GM12878 (cell line): ENCODE data around the gene NFYC. TPM values are rescaled to one million over a fixed set of nuclear protein-coding genes. Genes with fewer than 3 reads are reported as not detected.

ENCODE experiments used
- ATAC-seq: fragments of 200-7000 bp; cut with Tn5 transposase; 3 replicates; pipeline ENCODE4 v1.9.1; 2020; ENCODE audit warnings: mild to moderate bottlenecking, moderate library complexity
- BruUV-seq: library from RNA; stranded (reverse); fragments of 400-500 nt; replicated peaks from 2 replicates; lab custom pipeline; 2021; lab: Mats Ljungman, UMichigan
- CTCF ChIA-PET: fragments of 300-600 bp; sonication (Branson Sonifier 250); formaldehyde crosslinking; extraction: SDS; loops from one replicate; lab custom pipeline; 2021; ENCODE audit warnings: inconsistent platforms; lab: Yijun Ruan, JAX
- POLR2A ChIA-PET: fragments of 350-600 bp; formaldehyde crosslinking; extraction: SDS; loops from one replicate; lab custom pipeline; 2021; ENCODE audit warnings: inconsistent platforms; lab: Charles Lee
- RAD21 ChIA-PET: fragments of 300-600 bp; sonication (Branson Sonifier 250); formaldehyde crosslinking; loops from one replicate; lab custom pipeline; 2023; ENCODE audit warnings: antibody characterized with exemption; ENCODE audit not compliant: unreplicated experiment; lab: Charles Lee
- SMC1A ChIA-PET: fragments of 300-600 bp; sonication (Branson Sonifier 250); formaldehyde crosslinking; loops from one replicate; lab custom pipeline; 2023; ENCODE audit not compliant: unreplicated experiment, uncharacterized antibody; lab: Charles Lee
- DNase-seq: peaks from one replicate; pipeline ENCODE4 v3.0.0-alpha.2; 2011; ENCODE audit warnings: low read depth, low spot score
- FAIRE-seq: peaks from 3 replicates; lab custom pipeline; 2011; peaks lifted over from hg19 to GRCh38; lab: Jason Lieb, UNC
- H2AFZ ChIP-seq: 2 replicates; pipeline ENCODE4 v1.6.0; 2011; ENCODE audit warnings: low read depth, low read length, control low read depth; ENCODE audit not compliant: control insufficient read depth
- H3K27ac ChIP-seq: 2 replicates; pipeline ENCODE4 v1.5.1; 2011; ENCODE audit warnings: control low read depth; ENCODE audit not compliant: control insufficient read depth, insufficient read depth
- H3K27me3 ChIP-seq, 2 experiments: replicated peaks in 1 of 2; 2 replicates each; pipeline versions ENCODE4 v1.6.0 to v1.6.1; 2011; ENCODE audit warnings: low read length in 1 of 2; ENCODE audit not compliant: control insufficient read depth in 2 of 2, insufficient read depth in 2 of 2
- H3K36me3 ChIP-seq, 2 experiments: 2 replicates each; pipeline ENCODE4 v1.5.1; 2011; ENCODE audit warnings: low read length in 1 of 2; ENCODE audit not compliant: control insufficient read depth in 2 of 2, insufficient read depth in 2 of 2
- H3K4me1 ChIP-seq: 2 replicates; pipeline ENCODE4 v1.6.1; 2011; ENCODE audit warnings: mild to moderate bottlenecking, low read length, moderate library complexity, mixed read lengths; ENCODE audit not compliant: control insufficient read depth, insufficient read depth
- H3K4me2 ChIP-seq: 2 replicates; pipeline ENCODE4 v1.6.0; 2011; ENCODE audit warnings: control low read depth; ENCODE audit not compliant: control insufficient read depth, insufficient read depth
- H3K4me3 ChIP-seq: fragments of 200-600 bp; sonication (generic); 2 replicates; pipeline ENCODE4 v1.5.1; 2016
- H3K79me2 ChIP-seq: 2 replicates; pipeline ENCODE4 v1.6.0; 2011; ENCODE audit warnings: low read length; ENCODE audit not compliant: control insufficient read depth, insufficient read depth
- H3K9ac ChIP-seq: 2 replicates; pipeline ENCODE4 v1.8.0; 2011; ENCODE audit warnings: low read length, control low read depth, mixed read lengths; ENCODE audit not compliant: control insufficient read depth, insufficient read depth
- H3K9me3 ChIP-seq: replicated peaks from 3 replicates; pipeline ENCODE4 v1.5.1; 2011; ENCODE audit warnings: mild to moderate bottlenecking, low read length; ENCODE audit not compliant: control insufficient read depth, insufficient read depth
- H4K20me1 ChIP-seq: 2 replicates; pipeline ENCODE4 v1.6.0; 2011; ENCODE audit not compliant: control insufficient read depth, insufficient read depth
- BRCA1 ChIP-seq: IDR thresholded peaks from 2 replicates; pipeline ENCODE4 v1.6.1; 2011; ENCODE audit warnings: low read depth, low read length, improper control_type of control experiment
- CREB1 ChIP-seq: IDR thresholded peaks from 2 replicates; pipeline ENCODE4 v1.6.1; 2012; ENCODE audit warnings: low read depth, mild to moderate bottlenecking, inconsistent platforms
- E2F4 ChIP-seq: IDR thresholded peaks from 2 replicates; pipeline ENCODE4 v1.6.1; 2012; ENCODE audit warnings: low read depth, low read length, improper control_type of control experiment
- GATAD2B ChIP-seq: fragments of 450-650 bp; conservative IDR thresholded peaks from 2 replicates; pipeline ENCODE4 v1.6.1; 2017; ENCODE audit warnings: low read depth, mild to moderate bottlenecking, moderate library complexity
- HDGF ChIP-seq: fragments of 450-650 bp; IDR thresholded peaks from 2 replicates; pipeline ENCODE4 v1.6.1; 2016; ENCODE audit warnings: antibody characterized with exemption
- IRF4 ChIP-seq: IDR thresholded peaks from 2 replicates; pipeline ENCODE4 v1.6.1; 2011; ENCODE audit warnings: low read depth, low read length
- MYC ChIP-seq: IDR thresholded peaks from 2 replicates; pipeline ENCODE4 v1.6.1; 2011; ENCODE audit warnings: mild to moderate bottlenecking, low read length, moderate library complexity, inconsistent platforms; ENCODE audit not compliant: insufficient read depth, insufficient replicate concordance, insufficient read length, severe bottlenecking
- NR2F1 ChIP-seq: fragments of 450-650 bp; conservative IDR thresholded peaks from 2 replicates; pipeline ENCODE4 v1.6.1; 2017; ENCODE audit warnings: mild to moderate bottlenecking
- PAX5 ChIP-seq: IDR thresholded peaks from 2 replicates; pipeline ENCODE4 v1.6.1; 2011; ENCODE audit warnings: low read depth, low read length, borderline replicate concordance
- RCOR1 ChIP-seq: conservative IDR thresholded peaks from 2 replicates; pipeline ENCODE4 v1.6.1; 2012; ENCODE audit warnings: low read depth, low read length, improper control_type of control experiment
- SREBF2 ChIP-seq: IDR thresholded peaks from 2 replicates; pipeline ENCODE4 v1.6.1; 2012; ENCODE audit warnings: mild to moderate bottlenecking, low read length
- SUZ12 ChIP-seq: fragments of 200-600 bp; sonication (generic); IDR thresholded peaks from one replicate; pipeline ENCODE4 v1.6.1; 2018; ENCODE audit warnings: antibody characterized with exemption, mild to moderate bottlenecking; ENCODE audit not compliant: unreplicated experiment
- TCF7 ChIP-seq: IDR thresholded peaks from 2 replicates; pipeline ENCODE4 v1.6.1; 2014; ENCODE audit warnings: antibody characterized with exemption, borderline replicate concordance
- ZBED1 ChIP-seq: IDR thresholded peaks from 2 replicates; pipeline ENCODE4 v1.6.1; 2016; ENCODE audit warnings: borderline replicate concordance
- WGBS: methylation state at CpG from one replicate; pipeline ENCODE4 v1.1.6; 2016; ENCODE audit warnings: low lambda C conversion rate; ENCODE audit not compliant: insufficient replicate concordance, insufficient coverage; ENCODE audit errors: missing lambda C conversion rate; 5-methylcytosine and 5-hydroxymethylcytosine counted together
- in situ Hi-C: fragments of 300-500 bp; cut with MboI; formaldehyde crosslinking; loops from 9 replicates; pipeline ENCODE4 v1.14.3; 2018; ENCODE audit warnings: mixed read lengths
- intact Hi-C: fragments of 100-400 bp; cut with micrococcal nuclease; formaldehyde crosslinking; loops from one replicate; pipeline ENCODE4 v1.14.2; 2022; ENCODE audit not compliant: unreplicated experiment
- polyA plus RNA-seq, 11 experiments: library from polyadenylated mRNA; depleted of rRNA in 4 of 11; unstranded in 6 of 11; stranded (reverse) in 5 of 11; fragments of >200 nt; fragmentation: Nextera tagmentation in 4 of 11; fragmentation: Illumina TruSeq in 1 of 11; extraction: Ambion mirVana in 4 of 11; extraction: Trizol in 1 of 11; gene quantifications; 1 replicate in 1 of 11; 2 replicates in 10 of 11; pipeline versions ENCODE4 v1.2.1 to v1.2.3, GENCODE V29; 2011 to 2016; ENCODE audit warnings: inconsistent platforms in 2 of 11, missing spikeins in 2 of 11, low read depth in 1 of 11
- total RNA-seq, 4 experiments: library from RNA; depleted of rRNA in 3 of 4; stranded (reverse); fragments of >200 nt in 3 of 4; fragmentation: Illumina TruSeq in 1 of 4; extraction: Trizol in 1 of 4; gene quantifications; 2 replicates each; pipeline versions ENCODE4 v1.2.1 to v1.2.3, GENCODE V29; 2013 to 2021
- TF ChIP-seq, protein P1 (sequence below): fragments of 450-650 bp; IDR thresholded peaks from 2 replicates; pipeline ENCODE4 v1.6.1; 2016; ENCODE audit warnings: mild to moderate bottlenecking

The NFYC gene
- total and polyA plus RNA-seq, 10 of the 15 experiments (the other 5 are each of a cell fraction or from before 2014, with no cell fraction given): 4.3 to 84.2 (median 58.3) TPM

- in situ Hi-C loops: no loop called here
- 51% methylated on average over 9 of the region's 9 CpGs for WGBS
- Histone ChIP-seq H3K4me3 (no peak overlapping the region), H3K9ac (no peak overlapping the region), H4K20me1 (no peaks in the 10 kb centered on the region), H3K36me3 (no peaks in the 10 kb centered on the region), H3K27ac (no peak overlapping the region), H3K4me2 (no peak overlapping the region; the same call in 1 of the 2 replicates), H3K4me1 (peaks cover 38% of the 10 kb centered on the region), H3K27me3 (no peaks in the 10 kb centered on the region), H2AFZ (peak overlapping the region; percentile 58), H3K9me3 (no peaks in the 10 kb centered on the region), H3K79me2 (no peaks in the 10 kb centered on the region)
- BruUV-seq: no TSS peak
- ATAC-seq (no peak), DNase-seq (no peak), FAIRE-seq (no peak)
- 0 out of 2 replicates have a peak, but pooled peaks have one; percentile 42 for TF ChIP-seq HDGF
- TF ChIP-seq CREB1: 0 out of 2 replicates have a peak, but pooled peaks have one; percentile 26
- TF ChIP-seq E2F4: no peak
- ChIA-PET POLR2A (interaction anchor here (1.0 kb wide), 1 partner anchor 12 kb away, joined by 3 read pairs; no protein-coding TSS in a partner anchor), RAD21 (interaction anchor here (0.6 to 1.6 kb wide), 4 partner anchors 21 to 106 kb away, joined by 3 to 6 read pairs (median 3); partner anchors contain the start of gene NFYC), SMC1A (interaction anchor here (1.1 to 2.1 kb wide), 3 partner anchors 10 to 25 kb away, joined by 4 to 8 read pairs (median 7); no protein-coding TSS in a partner anchor), CTCF (interaction anchor here (1.2 to 4.6 kb wide), 8 partner anchors 23 to 155 kb away, joined by 3 to 30 read pairs (median 8); no protein-coding TSS in a partner anchor)
- intact Hi-C loops: no loop called here
Measured at GRCh38 chr1:40796939-40797667, 105.6 kb downstream of the NFYC start.

GRCh38 chr1:40797668-40798010 lies 106.1 kb downstream of the NFYC start:
- ChIA-PET SMC1A (interaction anchor here (1.1 to 2.1 kb wide), 2 partner anchors 11 to 23 kb away, joined by 4 to 7 read pairs; no protein-coding TSS in a partner anchor), CTCF (interaction anchor here (1.2 to 4.6 kb wide), 7 partner anchors 23 to 154 kb away, joined by 3 to 30 read pairs (median 9); no protein-coding TSS in a partner anchor), POLR2A (no interaction called here), RAD21 (interaction anchor here (0.6 to 1.6 kb wide), 2 partner anchors 87 to 106 kb away, joined by 3 read pairs; partner anchors contain the start of gene NFYC)
- no peak overlapping the region for H3K4me2 ChIP-seq
- no peak overlapping the region for H3K4me3 ChIP-seq
- DNase-seq: no peak
- peaks cover 41% of the 10 kb centered on the region for H3K4me1 ChIP-seq
- no peaks in the 10 kb centered on the region for H3K9me3 ChIP-seq
- intact Hi-C loops (no loop called here), in situ Hi-C loops (no loop called here)
- 64% methylated on average over 3 of the region's 3 CpGs for WGBS
- FAIRE-seq: no peak
- ATAC-seq: no peak
- H3K9ac ChIP-seq: no peak overlapping the region
- H2AFZ ChIP-seq: peak overlapping the region; percentile 58
- BruUV-seq: no TSS peak
- no peaks in the 10 kb centered on the region for H3K27me3 ChIP-seq
- no peaks in the 10 kb centered on the region for H3K79me2 ChIP-seq
- no peaks in the 10 kb centered on the region for H3K36me3 ChIP-seq
- H4K20me1 ChIP-seq: no peaks in the 10 kb centered on the region
- no peak overlapping the region for H3K27ac ChIP-seq
- no peak for TF ChIP-seq MYC
- TF ChIP-seq NR2F1: no peak
- TF ChIP-seq, protein P1, sequence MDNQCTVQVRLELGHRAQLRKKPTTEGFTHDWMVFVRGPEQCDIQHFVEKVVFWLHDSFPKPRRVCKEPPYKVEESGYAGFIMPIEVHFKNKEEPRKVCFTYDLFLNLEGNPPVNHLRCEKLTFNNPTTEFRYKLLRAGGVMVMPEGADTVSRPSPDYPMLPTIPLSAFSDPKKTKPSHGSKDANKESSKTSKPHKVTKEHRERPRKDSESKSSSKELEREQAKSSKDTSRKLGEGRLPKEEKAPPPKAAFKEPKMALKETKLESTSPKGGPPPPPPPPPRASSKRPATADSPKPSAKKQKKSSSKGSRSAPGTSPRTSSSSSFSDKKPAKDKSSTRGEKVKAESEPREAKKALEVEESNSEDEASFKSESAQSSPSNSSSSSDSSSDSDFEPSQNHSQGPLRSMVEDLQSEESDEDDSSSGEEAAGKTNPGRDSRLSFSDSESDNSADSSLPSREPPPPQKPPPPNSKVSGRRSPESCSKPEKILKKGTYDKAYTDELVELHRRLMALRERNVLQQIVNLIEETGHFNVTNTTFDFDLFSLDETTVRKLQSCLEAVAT: no peak
- TF ChIP-seq SREBF2: no peak
- no peak for TF ChIP-seq GATAD2B
- TF ChIP-seq BRCA1: no peak
- TF ChIP-seq PAX5: no peak
- no peak for TF ChIP-seq TCF7
- TF ChIP-seq SUZ12: no peak
- no peak for TF ChIP-seq RCOR1
- TF ChIP-seq HDGF: no peak
- TF ChIP-seq ZBED1: no peak
- no peak for TF ChIP-seq IRF4
